ENCODE results near the gene CDKN1B. TPM values are rescaled to one million over a fixed set of nuclear protein-coding genes. Genes with fewer than 3 reads are reported as not detected.

Gene CDKN1B
- total RNA-seq, 1 donor = 28.4 TPM

DNA sequence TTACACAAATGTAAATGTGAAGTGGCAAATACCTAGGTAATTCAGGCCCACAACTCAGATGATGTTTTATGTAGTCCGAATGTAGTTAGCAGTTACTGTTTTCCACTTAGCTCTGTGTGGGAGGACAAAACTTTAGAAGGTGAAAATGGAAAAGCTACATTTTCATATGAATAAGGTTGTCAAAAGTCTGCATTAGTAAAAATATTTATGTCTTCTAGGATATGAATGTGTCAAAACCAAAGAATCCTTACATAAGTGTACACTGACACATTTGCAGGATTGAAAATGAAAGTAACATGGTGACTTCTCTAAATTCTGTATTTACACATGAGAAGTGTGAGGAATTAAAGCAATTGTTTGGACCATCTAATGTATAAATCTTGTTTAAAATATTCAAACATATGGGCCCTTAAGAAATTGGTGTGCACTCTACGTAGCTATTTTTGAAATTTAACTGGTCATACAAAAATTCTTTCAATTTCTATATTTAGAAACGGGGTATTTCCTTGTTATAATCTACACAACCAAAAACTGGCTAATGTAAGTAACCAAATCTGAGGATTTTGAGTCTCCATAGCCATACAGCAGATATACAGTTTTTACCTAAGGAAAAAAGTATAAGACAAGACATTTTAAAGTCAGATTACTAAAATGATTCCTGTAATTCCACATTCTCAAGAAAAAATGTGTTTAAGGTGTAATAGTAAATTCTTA is 5.4 kb downstream of the CDKN1B start:
- peak; percentile 69 for DNase-seq (ENCODE audit: low read depth)
- TF ChIP-seq CTCF (IDR thresholded peaks at IDR 0.05; ENCODE audit: insufficient read depth, low read length) = no peak
- peak overlapping the region; percentile 87 for H3K4me3 ChIP-seq (ENCODE audit: low read depth, low read length)

- TF ChIP-seq CTCF (IDR thresholded peaks at IDR 0.05; ENCODE audit: insufficient read depth, low read length) = no peak
- peak overlapping the region; percentile 87 for H3K4me3 ChIP-seq (ENCODE audit: low read depth, low read length)
- DNase-seq (ENCODE audit: low read depth) = peak; percentile 44
Measured at GRCh38 chr12:12723149-12723680, 6.0 kb downstream of the CDKN1B start.

GRCh38 chr12:12723681-12724420 is 6.7 kb downstream of the CDKN1B start:
- DNase-seq (ENCODE audit: low read depth) = peak; percentile 26
- H3K4me3 ChIP-seq (ENCODE audit: low read depth, low read length) = peak overlapping the region; percentile 87
- TF ChIP-seq CTCF (IDR thresholded peaks at IDR 0.05; ENCODE audit: insufficient read depth, low read length) = no peak

DNA sequence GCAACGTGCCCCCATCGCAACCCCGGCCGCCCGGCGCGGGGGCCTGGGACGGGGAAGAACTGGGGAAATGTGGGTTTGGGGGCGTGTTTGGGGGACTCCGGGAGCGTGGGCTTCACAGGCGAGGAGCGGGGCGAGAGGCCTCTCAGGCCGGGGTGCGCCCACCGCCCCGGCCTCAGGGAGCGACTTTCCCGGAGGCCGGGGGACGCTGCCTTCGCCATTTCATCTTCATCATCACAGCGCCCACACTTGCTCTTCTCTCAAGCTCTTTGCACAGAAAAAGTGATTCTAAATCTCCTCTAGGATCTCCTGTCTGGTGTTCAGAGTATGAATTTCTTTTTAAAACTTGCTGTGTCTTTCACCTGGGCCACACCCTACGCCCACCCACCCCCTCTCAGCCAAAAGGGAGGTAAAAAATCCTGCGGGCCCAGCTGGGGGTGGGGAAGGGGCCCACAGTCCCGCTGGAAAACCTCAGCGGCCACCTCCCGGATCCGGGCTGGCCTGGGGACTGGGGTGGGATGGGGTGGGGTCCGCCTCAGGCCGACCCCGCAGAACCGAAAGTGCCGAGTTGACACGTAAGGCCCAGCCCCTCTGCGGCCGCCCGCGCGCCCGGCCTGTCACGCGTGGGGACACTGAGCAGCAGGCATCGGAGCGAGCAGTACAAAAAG is 7.4 kb downstream of the CDKN1B start:
- H3K4me3 ChIP-seq (ENCODE audit: low read depth, low read length) = peak overlapping the region; percentile 87
- no peak for TF ChIP-seq CTCF (IDR thresholded peaks at IDR 0.05; ENCODE audit: insufficient read depth, low read length)
- no peak for DNase-seq (ENCODE audit: low read depth)

GRCh38 chr12:12725086-12725955 is 8.2 kb downstream of the CDKN1B start:
- TF ChIP-seq CTCF (IDR thresholded peaks at IDR 0.05; ENCODE audit: insufficient read depth, low read length) = peak; percentile 5
- H3K4me3 ChIP-seq (ENCODE audit: low read depth, low read length) = peak overlapping the region; percentile 87
- peak; percentile 100 for DNase-seq (ENCODE audit: low read depth)

Data from fibroblast of the aortic adventitia (primary cell).